Activated CD8-positive, alpha-beta T cell treated with anti-CD3 and anti-CD28 coated beads for 36 hours (primary cell): ENCODE measurements around the gene KIRREL3. TPM values are rescaled to one million over a fixed set of nuclear protein-coding genes. Genes with fewer than 3 reads are reported as not detected.

Experiments
- ATAC-seq: fragments of 200-7000 bp; cut with Tn5 transposase; one replicate; pipeline ENCODE4 v1.10.0; 2021; ENCODE audit warnings: mild to moderate bottlenecking, moderate library complexity
- CTCF ChIA-PET: fragments of 350-600 bp; sonication (Branson Sonifier 250); formaldehyde crosslinking; loops from one replicate; lab custom pipeline; 2021; ENCODE audit warnings: antibody characterized with exemption; lab: Charles Lee
- POLR2A ChIA-PET: fragments of 350-600 bp; sonication (Branson Sonifier 250); formaldehyde crosslinking; loops from one replicate; lab custom pipeline; 2021; ENCODE audit warnings: antibody characterized with exemption; lab: Charles Lee
- DNase-seq: peaks from one replicate; pipeline ENCODE4 v3.0.0-alpha.2; 2020
- H3K27ac Mint-ChIP-seq: one replicate; pipeline ENCODE4 v1.8.0; 2021; ENCODE audit warnings: mild to moderate bottlenecking, mixed read lengths
- H3K27me3 Mint-ChIP-seq: one replicate; pipeline ENCODE4 v1.8.0; 2021; ENCODE audit warnings: mixed read lengths
- H3K36me3 Mint-ChIP-seq: one replicate; pipeline ENCODE4 v1.8.0; 2021; ENCODE audit warnings: low read depth, mixed read lengths
- H3K4me1 Mint-ChIP-seq: one replicate; pipeline ENCODE4 v1.8.0; 2021; ENCODE audit warnings: low read depth, mixed read lengths
- H3K4me3 Mint-ChIP-seq: one replicate; pipeline ENCODE4 v1.8.0; 2021; ENCODE audit warnings: mild to moderate bottlenecking, moderate library complexity, mixed read lengths
- H3K9me3 Mint-ChIP-seq: one replicate; pipeline ENCODE4 v1.8.0; 2021; ENCODE audit warnings: mixed read lengths
- intact Hi-C: fragments of 100-400 bp; cut with micrococcal nuclease; formaldehyde crosslinking; loops from one replicate; pipeline ENCODE4 v1.10.0; 2022
- total RNA-seq, 2 experiments: library from RNA; stranded (reverse); gene quantifications; one replicate each; pipeline ENCODE4 v1.2.3, GENCODE V29; 2021
- TF ChIP-seq, protein P1 (sequence below): fragments of 200-600 bp; IDR thresholded peaks from one replicate; pipeline ENCODE4 v1.8.0; 2022; ENCODE audit warnings: antibody characterized with exemption, mild to moderate bottlenecking

The KIRREL3 gene
- total RNA-seq, 2 experiments from 2014 or later: not detected

DNA sequence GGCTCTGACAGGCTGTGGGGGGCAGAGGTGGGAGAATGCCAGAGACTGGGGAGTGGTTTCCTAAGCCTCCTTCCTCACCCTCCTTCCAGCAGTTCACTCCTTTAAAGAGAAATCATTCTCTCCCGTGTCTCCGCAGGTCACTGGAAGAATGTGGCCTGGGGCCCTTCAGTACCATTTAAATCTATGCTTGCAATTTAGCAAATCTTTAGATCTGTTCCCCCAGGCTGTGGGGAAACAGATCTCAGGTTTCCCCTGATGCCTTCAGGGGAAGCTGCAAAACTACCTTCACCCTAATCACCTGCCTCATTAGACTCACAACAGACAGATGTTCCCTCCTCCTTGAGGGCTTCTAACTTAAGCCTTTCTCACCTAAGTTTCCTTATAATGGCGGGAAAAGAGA is 55.3 kb downstream of the KIRREL3 start:
- ChIA-PET POLR2A (no interaction called here), CTCF (no interaction called here)
- H3K9me3 Mint-ChIP-seq: no peaks in the 10 kb centered on the region
- H3K27ac Mint-ChIP-seq: no peak overlapping the region
- no peaks in the 10 kb centered on the region for H3K4me1 Mint-ChIP-seq
- DNase-seq (no peak), ATAC-seq (no peak)
- H3K4me3 Mint-ChIP-seq: no peak overlapping the region
- intact Hi-C loops: no loop called here
- no peaks in the 10 kb centered on the region for H3K36me3 Mint-ChIP-seq
- no peaks in the 10 kb centered on the region for H3K27me3 Mint-ChIP-seq
- TF ChIP-seq, protein P1, sequence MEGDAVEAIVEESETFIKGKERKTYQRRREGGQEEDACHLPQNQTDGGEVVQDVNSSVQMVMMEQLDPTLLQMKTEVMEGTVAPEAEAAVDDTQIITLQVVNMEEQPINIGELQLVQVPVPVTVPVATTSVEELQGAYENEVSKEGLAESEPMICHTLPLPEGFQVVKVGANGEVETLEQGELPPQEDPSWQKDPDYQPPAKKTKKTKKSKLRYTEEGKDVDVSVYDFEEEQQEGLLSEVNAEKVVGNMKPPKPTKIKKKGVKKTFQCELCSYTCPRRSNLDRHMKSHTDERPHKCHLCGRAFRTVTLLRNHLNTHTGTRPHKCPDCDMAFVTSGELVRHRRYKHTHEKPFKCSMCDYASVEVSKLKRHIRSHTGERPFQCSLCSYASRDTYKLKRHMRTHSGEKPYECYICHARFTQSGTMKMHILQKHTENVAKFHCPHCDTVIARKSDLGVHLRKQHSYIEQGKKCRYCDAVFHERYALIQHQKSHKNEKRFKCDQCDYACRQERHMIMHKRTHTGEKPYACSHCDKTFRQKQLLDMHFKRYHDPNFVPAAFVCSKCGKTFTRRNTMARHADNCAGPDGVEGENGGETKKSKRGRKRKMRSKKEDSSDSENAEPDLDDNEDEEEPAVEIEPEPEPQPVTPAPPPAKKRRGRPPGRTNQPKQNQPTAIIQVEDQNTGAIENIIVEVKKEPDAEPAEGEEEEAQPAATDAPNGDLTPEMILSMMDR: no peak

GRCh38 chr11:126943316-126943715 is 57.3 kb downstream of the KIRREL3 start:
- intact Hi-C loops: no loop called here
- Mint-ChIP-seq H3K36me3 (no peaks in the 10 kb centered on the region), H3K4me1 (no peaks in the 10 kb centered on the region), H3K9me3 (no peaks in the 10 kb centered on the region), H3K27me3 (no peaks in the 10 kb centered on the region), H3K4me3 (no peak overlapping the region), H3K27ac (no peak overlapping the region)
- no peak for ATAC-seq
- ChIA-PET CTCF (no interaction called here), POLR2A (no interaction called here)
- DNase-seq: no peak
- TF ChIP-seq, protein P1: no peak

- H3K4me3 Mint-ChIP-seq: no peak overlapping the region
- POLR2A ChIA-PET: no interaction called here
- DNase-seq (no peak), ATAC-seq (no peak)
- no peak overlapping the region for H3K27ac Mint-ChIP-seq
- H3K36me3 Mint-ChIP-seq: no peaks in the 10 kb centered on the region
- CTCF ChIA-PET: no interaction called here
- intact Hi-C loops: no loop called here
- TF ChIP-seq, protein P1: no peak
- no peaks in the 10 kb centered on the region for H3K4me1 Mint-ChIP-seq
- H3K27me3 Mint-ChIP-seq: no peaks in the 10 kb centered on the region
- H3K9me3 Mint-ChIP-seq: no peaks in the 10 kb centered on the region
Measured at GRCh38 chr11:126942146-126942545, 58.4 kb downstream of the KIRREL3 start.

- H3K27me3 Mint-ChIP-seq: peaks cover 3% of the 10 kb centered on the region
- TF ChIP-seq, protein P1: no peak
- CTCF ChIA-PET: no interaction called here
- ATAC-seq (no peak), DNase-seq (no peak)
- H3K36me3 Mint-ChIP-seq: no peaks in the 10 kb centered on the region
- H3K27ac Mint-ChIP-seq: no peak overlapping the region
- POLR2A ChIA-PET: no interaction called here
- H3K9me3 Mint-ChIP-seq: no peaks in the 10 kb centered on the region
- intact Hi-C loops: no loop called here
- H3K4me1 Mint-ChIP-seq: no peaks in the 10 kb centered on the region
- no peak overlapping the region for H3K4me3 Mint-ChIP-seq
Measured at GRCh38 chr11:126939552-126939951, 61.0 kb downstream of the KIRREL3 start.

DNA sequence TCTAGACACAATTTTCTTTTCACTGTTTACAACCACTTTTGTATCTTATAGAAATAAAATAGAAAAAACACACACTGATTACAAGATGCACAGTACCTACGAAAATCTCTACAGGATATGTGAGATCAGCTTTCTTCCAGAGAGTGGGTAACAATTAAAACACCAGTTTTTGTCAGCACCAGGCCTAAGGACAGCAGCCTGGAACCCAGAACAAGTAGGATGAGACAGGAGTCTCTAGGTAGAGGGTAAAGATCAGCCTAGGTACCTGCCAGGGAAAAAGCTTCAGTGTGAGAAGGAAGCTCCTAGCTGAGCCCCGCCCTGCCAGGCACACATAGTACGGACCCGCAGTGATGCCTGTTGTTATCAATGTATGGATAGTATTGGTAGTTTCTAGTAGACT is 61.9 kb downstream of the KIRREL3 start:
- intact Hi-C loops: no loop called here
- no peaks in the 10 kb centered on the region for H3K4me1 Mint-ChIP-seq
- ChIA-PET CTCF (no interaction called here), POLR2A (no interaction called here)
- H3K27me3 Mint-ChIP-seq: peaks cover 5% of the 10 kb centered on the region
- no peak overlapping the region for H3K4me3 Mint-ChIP-seq
- no peak overlapping the region for H3K27ac Mint-ChIP-seq
- H3K9me3 Mint-ChIP-seq: no peaks in the 10 kb centered on the region
- TF ChIP-seq, protein P1: no peak
- DNase-seq (no peak), ATAC-seq (no peak)
- H3K36me3 Mint-ChIP-seq: no peaks in the 10 kb centered on the region
